Measurements from ENCODE around the gene FBXO3.
A peak's percentile ranks its signal among the peaks of the same experiment; 100 is the strongest.
"Not testable (repeated sequence)": the region's sequence is repeated elsewhere in the genome, so short reads cannot be mapped to it uniquely, and the experiment has no call there.

FBXO3 gene, protein sequence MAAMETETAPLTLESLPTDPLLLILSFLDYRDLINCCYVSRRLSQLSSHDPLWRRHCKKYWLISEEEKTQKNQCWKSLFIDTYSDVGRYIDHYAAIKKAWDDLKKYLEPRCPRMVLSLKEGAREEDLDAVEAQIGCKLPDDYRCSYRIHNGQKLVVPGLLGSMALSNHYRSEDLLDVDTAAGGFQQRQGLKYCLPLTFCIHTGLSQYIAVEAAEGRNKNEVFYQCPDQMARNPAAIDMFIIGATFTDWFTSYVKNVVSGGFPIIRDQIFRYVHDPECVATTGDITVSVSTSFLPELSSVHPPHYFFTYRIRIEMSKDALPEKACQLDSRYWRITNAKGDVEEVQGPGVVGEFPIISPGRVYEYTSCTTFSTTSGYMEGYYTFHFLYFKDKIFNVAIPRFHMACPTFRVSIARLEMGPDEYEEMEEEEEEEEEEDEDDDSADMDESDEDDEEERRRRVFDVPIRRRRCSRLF

DNA sequence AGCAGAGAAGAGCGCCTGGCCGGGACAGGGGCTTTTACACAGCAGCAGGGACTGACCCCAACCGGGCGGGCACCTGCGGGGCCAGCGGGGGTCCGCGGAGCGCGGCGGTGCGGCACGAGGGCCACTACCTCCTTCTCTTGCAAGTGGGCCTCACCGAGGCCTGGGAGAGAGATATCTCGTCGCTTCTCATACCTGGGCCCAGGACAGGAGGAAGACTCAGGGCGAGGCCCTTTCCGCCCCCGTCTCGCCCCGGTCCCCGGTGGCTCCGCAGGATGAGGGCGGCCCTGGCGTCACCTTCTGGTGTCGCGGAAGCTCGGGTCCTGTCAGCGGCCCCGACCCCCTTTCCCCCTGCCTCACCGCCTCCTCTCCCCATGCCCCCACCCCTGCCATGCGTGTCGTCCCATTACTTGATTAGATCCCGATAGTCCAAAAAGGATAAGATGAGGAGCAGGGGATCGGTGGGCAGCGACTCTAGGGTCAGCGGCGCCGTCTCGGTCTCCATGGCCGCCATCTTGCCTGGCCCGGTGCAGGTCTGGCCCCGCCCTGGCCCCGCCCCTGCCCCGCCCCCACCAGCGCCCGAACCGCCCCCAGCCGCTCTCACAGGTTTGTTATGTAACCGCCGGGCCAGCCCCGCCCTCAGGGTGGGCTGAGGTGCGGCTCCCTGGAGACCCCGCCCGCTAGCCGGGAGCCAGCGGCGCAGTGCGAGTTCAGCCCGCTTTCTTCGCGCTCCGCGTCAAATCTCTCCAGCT is at the start of gene FBXO3:
Gene FBXO3, minus strand, starts transcription at position 534 of the 749 bp plus-strand sequence. Its CDS starts 23 bp downstream, at position 511.
- POLR2A ChIA-PET, result interaction anchor here (0.7 kb wide), 1 partner anchor 72 kb away, joined by 5 read pairs; no protein-coding TSS in a partner anchor
- DNase-seq (ENCODE audit: extremely low spot score), result peak; percentile 98
- CTCF ChIA-PET, result interaction anchor here (1.3 to 3.4 kb wide), 5 partner anchors 10 to 34 kb away, joined by 3 to 10 read pairs (median 4); no protein-coding TSS in a partner anchor
- TF ChIP-seq, protein P1, sequence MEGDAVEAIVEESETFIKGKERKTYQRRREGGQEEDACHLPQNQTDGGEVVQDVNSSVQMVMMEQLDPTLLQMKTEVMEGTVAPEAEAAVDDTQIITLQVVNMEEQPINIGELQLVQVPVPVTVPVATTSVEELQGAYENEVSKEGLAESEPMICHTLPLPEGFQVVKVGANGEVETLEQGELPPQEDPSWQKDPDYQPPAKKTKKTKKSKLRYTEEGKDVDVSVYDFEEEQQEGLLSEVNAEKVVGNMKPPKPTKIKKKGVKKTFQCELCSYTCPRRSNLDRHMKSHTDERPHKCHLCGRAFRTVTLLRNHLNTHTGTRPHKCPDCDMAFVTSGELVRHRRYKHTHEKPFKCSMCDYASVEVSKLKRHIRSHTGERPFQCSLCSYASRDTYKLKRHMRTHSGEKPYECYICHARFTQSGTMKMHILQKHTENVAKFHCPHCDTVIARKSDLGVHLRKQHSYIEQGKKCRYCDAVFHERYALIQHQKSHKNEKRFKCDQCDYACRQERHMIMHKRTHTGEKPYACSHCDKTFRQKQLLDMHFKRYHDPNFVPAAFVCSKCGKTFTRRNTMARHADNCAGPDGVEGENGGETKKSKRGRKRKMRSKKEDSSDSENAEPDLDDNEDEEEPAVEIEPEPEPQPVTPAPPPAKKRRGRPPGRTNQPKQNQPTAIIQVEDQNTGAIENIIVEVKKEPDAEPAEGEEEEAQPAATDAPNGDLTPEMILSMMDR (IDR thresholded peaks at IDR 0.05; ENCODE audit: control extremely low read depth, extremely low read depth, low read depth, missing control alignments), result no peak

DNA sequence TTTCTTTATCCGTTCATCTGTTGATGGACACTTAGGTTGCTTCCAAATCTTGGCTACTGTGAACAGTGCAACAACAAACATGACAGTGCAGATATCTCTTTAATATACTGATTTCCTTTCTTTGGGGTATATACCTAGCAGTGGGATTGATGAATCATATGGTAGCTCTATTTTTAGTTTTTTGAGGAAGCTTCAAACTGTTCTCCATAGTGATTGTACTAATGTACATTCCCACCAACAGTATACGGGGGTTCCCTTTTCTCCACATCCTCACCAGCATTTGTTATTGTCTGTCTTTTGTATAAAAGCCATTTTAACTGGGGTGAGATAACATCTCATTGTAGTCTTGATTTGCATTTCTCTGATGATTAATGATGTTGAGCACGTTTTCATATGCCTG is 48.7 kb upstream of the FBXO3 start:
- CTCF ChIA-PET, result interaction anchor here (1.0 to 2.6 kb wide), 2 partner anchors 15 to 148 kb away, joined by 3 to 15 read pairs; no protein-coding TSS in a partner anchor
- POLR2A ChIA-PET, result not testable (repeated sequence)

DNA sequence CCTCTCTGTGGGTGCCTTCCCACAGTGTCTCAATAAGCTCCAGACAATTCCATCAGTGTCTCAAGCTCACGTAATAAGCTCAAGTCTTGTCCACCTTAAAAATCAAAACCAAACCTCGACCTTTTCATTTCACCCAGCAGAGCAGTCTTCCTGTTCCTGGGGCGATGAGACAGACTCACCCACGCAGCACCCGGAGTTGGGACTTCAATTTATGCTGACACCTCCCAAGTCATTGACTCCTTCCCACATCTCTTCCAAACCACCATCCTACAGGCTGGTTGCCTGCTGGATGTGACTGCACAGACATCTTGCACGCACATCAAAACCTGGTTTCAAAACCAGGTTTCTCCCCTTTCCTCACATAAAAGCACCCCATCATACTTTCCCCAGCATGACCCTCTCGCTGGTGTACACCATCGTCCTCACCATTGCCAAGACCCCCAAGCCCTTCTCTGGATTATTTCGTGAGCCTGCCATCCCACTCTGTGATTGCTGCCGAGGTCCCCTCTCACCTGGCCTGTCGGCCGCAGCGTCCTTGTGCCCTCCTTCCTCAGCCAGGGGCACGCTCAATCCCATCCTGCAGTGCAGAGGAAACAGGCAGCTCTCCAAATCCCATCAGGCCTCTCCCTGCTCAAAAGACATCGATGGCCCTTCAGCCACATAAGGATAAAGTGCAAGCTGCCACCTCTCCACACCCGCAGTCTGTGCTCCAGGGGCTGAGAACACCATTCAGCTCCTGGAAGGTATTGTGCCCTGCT is 45.1 kb upstream of the FBXO3 start:
- POLR2A ChIA-PET, result no interaction called here
- TF ChIP-seq, protein P1 (IDR thresholded peaks at IDR 0.05; ENCODE audit: control extremely low read depth, extremely low read depth, low read depth, missing control alignments), result no peak
- DNase-seq (ENCODE audit: extremely low spot score), result no peak
- CTCF ChIA-PET, result interaction anchor here (1.0 to 4.0 kb wide), 6 partner anchors 10 to 178 kb away, joined by 3 to 23 read pairs (median 6); no protein-coding TSS in a partner anchor

More for the DNA sequence above, 48.7 kb upstream of the FBXO3 start:
- DNase-seq (ENCODE audit: extremely low spot score), result not testable (repeated sequence)

DNA sequence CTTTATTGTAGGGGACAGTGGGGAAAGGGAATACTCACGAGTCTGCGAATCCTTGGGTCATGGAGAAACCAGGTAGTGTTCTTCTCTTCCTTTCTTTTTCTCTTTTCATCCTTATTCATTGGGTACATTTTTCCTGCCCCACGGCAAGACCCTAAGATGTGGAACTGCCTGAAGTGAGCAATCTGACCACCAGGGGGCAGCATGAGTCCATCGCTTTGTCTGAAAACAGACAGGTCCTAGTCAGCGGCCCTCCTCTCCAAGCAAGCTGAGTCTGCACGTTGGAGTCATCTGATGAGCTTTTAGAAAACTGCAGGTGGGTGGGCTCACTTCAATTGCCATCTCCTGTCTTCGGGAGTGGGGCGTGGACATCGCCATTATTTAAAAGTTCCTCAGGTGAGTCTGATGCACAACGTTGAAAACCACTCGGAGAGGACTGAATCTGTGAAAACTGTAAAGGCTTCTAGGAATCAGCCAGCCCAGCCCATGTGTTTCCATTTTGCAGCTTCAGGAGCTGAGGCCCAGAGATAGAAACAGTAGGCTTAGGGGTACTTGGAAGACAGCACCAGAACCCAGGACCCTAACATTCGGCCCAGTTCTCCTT is 34.0 kb upstream of the FBXO3 start:
- POLR2A ChIA-PET, result no interaction called here
- TF ChIP-seq, protein P1 (IDR thresholded peaks at IDR 0.05; ENCODE audit: control extremely low read depth, extremely low read depth, low read depth, missing control alignments), result peak; percentile 96
- CTCF ChIA-PET, result interaction anchor here (0.6 to 8.1 kb wide), 34 partner anchors 8 to 553 kb away, joined by 3 to 190 read pairs (median 4); no protein-coding TSS in a partner anchor
- DNase-seq (ENCODE audit: extremely low spot score), result peak; percentile 76

DNA sequence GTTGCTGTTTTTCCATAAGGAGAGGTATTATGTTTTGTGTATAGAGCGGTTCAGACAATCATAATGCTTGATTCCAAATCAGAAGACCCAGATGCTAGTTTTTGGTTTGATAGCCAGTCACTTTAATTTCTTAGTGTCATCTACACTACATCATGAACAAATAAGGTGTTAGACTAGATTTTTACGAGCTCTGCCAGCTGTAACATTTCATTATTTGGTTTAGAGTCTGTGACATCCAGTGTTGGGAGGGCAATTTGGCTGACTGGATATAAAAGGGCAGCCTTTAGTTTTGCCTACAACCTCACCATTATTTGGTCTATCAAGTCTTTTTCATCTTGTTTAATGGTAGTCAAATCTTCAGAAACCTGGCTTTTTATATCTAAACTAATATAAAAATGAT is 30.2 kb upstream of the FBXO3 start:
- TF ChIP-seq, protein P1 (IDR thresholded peaks at IDR 0.05; ENCODE audit: control extremely low read depth, extremely low read depth, low read depth, missing control alignments), result no peak
- POLR2A ChIA-PET, result no interaction called here

DNA sequence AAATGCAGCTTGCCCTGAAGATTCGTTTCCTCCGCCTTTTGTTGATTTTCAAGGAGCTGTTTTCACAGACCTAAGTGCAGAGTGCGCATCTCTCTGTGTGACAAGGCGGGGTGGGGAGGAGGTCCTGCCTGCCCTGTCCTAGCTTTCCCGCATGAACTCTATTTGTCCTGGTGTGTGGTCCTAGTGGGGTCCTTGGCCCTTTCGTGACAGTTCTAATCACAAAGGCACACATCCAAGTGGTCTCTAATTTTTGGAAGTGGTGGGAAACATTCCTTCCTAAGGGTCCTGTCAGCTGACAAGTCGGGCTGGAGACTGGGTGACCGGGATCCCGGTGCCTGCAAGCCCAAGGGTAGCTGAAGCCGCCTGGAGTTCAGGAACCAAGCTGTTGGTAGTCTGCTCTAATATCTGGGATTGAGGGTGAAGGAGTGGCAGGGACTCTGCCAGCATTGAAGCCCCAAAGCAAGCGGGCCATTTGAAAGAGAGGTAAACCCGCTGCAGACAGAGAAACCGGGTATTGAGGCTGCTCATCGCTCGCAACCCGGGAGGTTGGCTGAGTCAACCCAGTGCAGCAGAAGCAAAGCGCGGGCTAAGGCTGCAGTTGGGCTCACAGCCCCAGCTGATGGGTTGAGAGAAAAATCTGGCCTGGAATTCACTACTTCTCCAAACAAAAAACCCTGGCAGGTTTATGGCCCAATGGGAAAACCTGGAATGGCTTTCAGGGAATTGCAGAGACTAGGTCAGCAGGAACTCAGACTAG is 28.1 kb upstream of the FBXO3 start:
- ChIA-PET POLR2A (no interaction called here), CTCF (interaction anchor here (0.8 to 1.0 kb wide), 2 partner anchors 28 to 185 kb away, joined by 4 read pairs; no protein-coding TSS in a partner anchor)
- no peak for DNase-seq (ENCODE audit: extremely low spot score)
- TF ChIP-seq, protein P1 (IDR thresholded peaks at IDR 0.05; ENCODE audit: control extremely low read depth, extremely low read depth, low read depth, missing control alignments), result no peak

More for the DNA sequence above, 30.2 kb upstream of the FBXO3 start:
- DNase-seq (ENCODE audit: extremely low spot score), result no peak
- CTCF ChIA-PET, result interaction anchor here (0.7 to 8.1 kb wide), 7 partner anchors 9 to 184 kb away, joined by 3 to 190 read pairs (median 6); no protein-coding TSS in a partner anchor

Measured in GM10248 (cell line).